WI38 (cell line): ENCODE measurements around the gene RPGRIP1.
"Not testable (repeated sequence)": the region's sequence is repeated elsewhere in the genome, so short reads cannot be mapped to it uniquely, and the experiment has no call there.

Source experiments
- H3K4me3 ChIP-seq: 2 replicates; pipeline ENCODE4 v1.5.1; 2011; ENCODE audit warnings: low read depth, mild to moderate bottlenecking, control low read depth, low read length
- TF ChIP-seq, protein P1 (sequence below): IDR thresholded peaks from 2 replicates; pipeline ENCODE4 v1.5.1; 2012; ENCODE audit warnings: low read depth, mild to moderate bottlenecking, control low read depth, low read length

RPGRIP1 gene

DNA sequence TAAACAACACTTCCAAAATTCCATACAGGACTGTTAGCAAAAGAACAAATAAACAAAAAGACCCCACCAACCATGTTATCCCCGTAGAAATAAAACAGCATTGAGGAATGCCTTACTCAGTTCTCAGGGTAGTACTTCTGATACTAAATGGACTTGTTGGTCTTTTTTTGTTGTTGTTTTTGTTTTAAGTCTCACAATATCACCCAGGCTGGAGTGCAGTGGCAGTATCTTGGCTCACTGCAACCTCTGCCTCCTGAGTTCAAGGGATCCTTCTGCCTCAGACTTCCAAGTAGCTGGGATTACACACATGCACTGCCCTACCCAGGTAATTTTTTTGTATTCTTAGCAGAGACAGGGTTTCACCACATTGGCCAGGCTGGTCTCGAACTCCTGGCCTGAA is 27.7 kb upstream of the RPGRIP1 start:
- H3K4me3 ChIP-seq, result no peak overlapping the region
- TF ChIP-seq, protein P1, sequence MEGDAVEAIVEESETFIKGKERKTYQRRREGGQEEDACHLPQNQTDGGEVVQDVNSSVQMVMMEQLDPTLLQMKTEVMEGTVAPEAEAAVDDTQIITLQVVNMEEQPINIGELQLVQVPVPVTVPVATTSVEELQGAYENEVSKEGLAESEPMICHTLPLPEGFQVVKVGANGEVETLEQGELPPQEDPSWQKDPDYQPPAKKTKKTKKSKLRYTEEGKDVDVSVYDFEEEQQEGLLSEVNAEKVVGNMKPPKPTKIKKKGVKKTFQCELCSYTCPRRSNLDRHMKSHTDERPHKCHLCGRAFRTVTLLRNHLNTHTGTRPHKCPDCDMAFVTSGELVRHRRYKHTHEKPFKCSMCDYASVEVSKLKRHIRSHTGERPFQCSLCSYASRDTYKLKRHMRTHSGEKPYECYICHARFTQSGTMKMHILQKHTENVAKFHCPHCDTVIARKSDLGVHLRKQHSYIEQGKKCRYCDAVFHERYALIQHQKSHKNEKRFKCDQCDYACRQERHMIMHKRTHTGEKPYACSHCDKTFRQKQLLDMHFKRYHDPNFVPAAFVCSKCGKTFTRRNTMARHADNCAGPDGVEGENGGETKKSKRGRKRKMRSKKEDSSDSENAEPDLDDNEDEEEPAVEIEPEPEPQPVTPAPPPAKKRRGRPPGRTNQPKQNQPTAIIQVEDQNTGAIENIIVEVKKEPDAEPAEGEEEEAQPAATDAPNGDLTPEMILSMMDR, result no peak

DNA sequence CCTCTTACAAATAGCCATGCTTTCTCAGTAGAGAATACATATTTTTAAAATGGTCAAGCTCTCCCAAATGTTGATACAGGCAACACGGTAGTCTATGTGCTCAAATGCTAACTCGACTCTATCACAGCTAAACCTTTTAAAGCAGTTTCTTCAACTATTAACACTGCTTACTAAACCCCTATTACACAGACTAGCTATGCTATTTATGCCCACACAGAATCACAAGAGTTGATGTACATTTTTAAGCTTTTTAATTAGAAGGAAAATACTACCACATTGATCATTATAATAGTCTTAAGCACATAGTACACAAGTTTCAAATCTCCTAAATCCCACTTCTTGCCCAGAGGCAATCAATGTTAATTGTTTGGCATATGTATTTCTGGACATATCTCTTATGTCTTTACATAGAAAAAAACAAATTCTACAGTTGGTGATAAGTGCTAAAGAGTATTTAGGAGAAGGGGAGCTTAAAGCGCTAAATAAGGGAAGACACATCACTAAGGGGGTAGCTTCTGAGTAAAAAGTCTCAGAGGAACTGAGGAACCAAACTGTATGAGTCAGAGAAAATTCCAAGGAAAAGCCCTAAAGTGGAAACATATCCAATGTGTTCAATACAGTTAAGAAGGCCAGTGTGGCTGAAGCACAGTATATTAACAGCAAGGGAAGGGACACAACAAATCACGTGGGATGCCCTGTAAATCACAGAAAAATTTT is 24.3 kb upstream of the RPGRIP1 start:
- no peak overlapping the region for H3K4me3 ChIP-seq
- TF ChIP-seq, protein P1, result no peak

DNA sequence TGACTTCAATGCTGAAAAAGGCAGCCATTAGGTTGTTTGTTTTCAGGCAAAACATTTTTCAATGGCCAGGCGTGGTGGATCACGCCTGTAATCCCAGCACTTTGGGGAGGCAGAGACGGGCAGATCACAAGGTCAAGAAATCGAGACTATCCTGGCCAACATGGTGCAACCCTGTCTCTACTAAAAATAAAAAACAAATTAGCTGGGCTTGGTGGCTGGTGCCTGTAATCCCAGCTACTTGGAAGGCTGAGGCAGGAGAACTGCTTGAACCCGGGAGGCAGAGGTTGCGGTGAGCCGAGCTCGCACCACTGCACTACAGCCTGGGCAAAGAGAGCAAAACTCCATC is 23.8 kb upstream of the RPGRIP1 start:
- H3K4me3 ChIP-seq, result not testable (repeated sequence)

GRCh38 chr14:21256539-21257393 is 23.1 kb upstream of the RPGRIP1 start:
- TF ChIP-seq, protein P1, result no peak
- no peak overlapping the region for H3K4me3 ChIP-seq

DNA sequence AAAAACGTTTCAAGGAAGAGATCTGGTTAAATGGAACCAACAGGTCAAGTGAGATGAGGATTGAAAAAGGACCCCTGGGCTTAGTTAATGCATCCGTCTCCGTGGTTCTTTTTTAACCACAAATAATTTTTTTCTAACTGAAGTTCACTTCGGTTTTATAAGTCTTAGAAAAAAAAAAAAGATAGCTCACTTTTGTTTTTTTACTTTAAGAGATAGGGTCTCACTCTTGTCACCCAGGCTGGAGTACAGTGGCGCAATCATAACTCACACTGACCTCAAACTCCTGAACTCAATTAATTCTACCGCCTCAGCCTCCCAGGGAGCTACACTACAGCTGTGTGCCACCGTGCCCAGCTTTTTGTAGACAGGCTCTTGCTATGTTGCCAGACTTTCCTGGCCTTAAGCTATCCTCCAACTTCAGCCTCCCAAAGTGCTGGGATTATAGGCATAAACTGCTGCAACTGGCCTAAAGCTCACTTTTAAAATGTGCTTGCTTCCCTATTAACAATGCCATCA is 22.4 kb upstream of the RPGRIP1 start:
- no peak overlapping the region for H3K4me3 ChIP-seq

DNA sequence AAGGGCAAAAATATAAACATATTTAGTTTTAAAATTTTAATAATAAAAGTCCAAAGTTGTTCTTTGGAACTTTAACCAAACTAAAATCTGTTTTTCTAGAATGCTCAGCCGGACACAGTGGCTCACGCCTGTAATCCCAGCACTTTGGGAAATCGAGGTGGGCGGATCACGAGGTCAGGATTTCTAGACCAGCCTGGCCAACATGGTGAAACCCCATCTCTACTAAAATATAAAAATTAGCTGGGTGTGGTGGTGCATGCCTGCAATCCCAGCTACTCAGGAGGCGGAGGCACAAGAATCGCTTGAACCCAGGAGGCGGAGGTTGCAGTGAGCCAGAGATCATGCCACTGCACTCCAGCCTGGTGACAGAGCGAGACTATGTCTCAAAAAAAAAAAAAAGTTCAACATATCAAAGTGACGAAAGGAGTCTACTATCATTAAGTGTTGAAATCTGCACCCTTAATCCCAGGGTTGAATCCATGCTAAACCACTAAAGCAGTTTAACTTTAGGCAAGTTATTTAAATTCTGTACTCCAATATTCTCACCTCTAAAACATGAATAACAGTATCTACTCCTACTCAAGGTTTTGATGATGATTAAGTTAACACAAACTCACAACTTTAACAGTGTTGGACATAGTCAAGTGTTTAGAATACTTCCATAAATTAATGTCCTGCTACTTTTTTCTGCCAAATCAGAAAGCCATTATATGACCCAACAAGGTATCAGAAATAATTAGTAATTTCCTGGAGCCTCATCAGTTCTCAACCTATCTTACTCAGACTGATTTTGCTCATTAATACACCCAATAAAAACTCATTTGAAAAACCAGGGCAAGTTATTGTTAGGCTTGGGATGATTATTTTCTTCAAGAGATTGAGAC is 21.6 kb upstream of the RPGRIP1 start:
- TF ChIP-seq, protein P1, result no peak
- H3K4me3 ChIP-seq, result no peak overlapping the region

More for the DNA sequence above, 22.4 kb upstream of the RPGRIP1 start:
- TF ChIP-seq, protein P1, result no peak

GRCh38 chr14:21258889-21259787 is 20.7 kb upstream of the RPGRIP1 start:
- no peak overlapping the region for H3K4me3 ChIP-seq
- TF ChIP-seq, protein P1, result no peak
